Measurements from ENCODE around the gene OTOG.

OTOG gene

DNA sequence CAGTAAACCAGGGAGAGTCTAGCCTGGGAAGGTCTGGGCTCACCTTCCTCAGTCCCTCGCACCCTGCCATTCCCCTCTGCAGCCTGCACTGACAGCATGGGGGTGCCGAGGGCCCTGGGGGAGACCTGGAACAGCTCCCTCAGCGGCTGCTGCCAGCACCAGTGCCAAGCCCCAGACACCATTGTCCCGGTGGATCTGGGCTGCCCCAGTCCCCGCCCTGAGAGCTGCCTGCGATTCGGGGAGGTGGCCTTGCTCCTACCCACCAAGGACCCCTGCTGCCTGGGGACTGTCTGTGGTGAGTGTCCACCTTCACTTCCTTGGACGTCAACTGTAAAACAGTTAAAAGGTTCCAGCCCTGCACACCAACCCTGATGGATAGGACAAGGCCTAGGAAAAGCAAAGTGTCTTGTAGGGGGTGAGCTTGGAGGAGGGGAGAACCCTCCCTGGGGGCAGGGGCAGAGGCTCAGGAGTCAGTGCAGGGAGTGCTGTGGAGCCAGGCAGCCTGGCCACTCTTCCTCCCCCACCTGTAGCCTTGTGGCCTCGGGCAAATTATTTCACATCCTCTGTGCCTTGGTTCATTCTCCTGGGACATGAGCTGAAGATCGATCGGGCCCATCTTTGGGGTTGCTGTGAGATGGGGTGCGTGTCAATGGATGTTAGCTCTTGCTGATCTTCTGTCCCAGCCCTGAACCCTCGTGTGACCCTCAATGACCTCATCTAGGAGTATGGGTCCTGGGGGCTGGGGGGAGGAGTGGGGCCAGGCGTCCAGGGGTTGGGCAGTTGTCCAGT, 87.1 kb downstream of the OTOG start:
- Histone ChIP-seq H3K4me3 (no peak overlapping the region), H3K9ac (ENCODE audit: insufficient read length) (no peak overlapping the region), H3K9me3 (ENCODE audit: low read depth, low read length) (no peaks in the 10 kb centered on the region), H3K36me3 (ENCODE audit: insufficient read depth, low read length) (no peaks in the 10 kb centered on the region), H3K27ac (no peak overlapping the region)
- no peak for DNase-seq (ENCODE audit: low read depth, low spot score)
- TF ChIP-seq FOXP2 (optimal IDR thresholded peaks at IDR 0.05; ENCODE audit: control extremely low read depth, extremely low read length, insufficient read depth) (no peak), EZH2 (IDR thresholded peaks at IDR 0.05) (no peak), POLR2AphosphoS5 (IDR thresholded peaks at IDR 0.05; ENCODE audit: borderline replicate concordance, low read depth, low read length) (no peak)

DNA sequence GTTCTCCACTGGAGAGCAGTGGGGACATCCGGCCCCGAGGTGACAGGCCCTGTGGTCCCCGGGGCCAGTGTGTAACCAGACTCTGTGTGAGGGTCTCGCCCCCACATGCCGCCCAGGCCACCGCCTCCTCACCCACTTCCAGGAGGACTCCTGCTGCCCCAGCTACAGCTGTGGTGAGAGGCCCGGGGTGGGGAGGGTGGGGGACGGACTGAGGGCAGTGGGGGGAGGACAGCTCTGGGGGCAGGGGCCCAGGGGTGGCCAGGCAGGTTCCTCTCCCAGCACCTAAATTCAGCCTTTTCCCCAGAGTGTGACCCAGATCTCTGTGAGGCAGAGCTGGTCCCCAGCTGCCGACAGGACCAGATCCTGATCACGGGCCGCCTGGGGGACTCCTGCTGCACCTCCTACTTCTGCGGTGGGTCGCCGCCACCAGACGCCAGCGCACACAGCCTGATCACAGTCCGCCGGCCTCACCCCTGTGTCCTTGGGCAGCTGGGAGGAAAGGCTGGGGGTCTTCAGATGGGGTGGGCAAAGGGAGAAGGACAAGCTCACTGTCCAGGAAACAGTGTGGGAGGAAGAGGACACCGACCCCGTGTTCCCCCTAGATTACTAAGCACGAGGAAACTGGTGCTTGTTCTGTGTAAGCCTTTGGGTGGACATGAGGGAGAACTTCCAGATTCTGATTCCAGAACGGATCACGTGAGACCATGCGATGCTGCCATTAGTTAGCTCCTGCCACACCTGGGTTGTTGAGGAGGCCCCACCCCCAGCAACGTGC, 87.9 kb downstream of the OTOG start:
- H3K27ac ChIP-seq: no peak overlapping the region
- TF ChIP-seq POLR2AphosphoS5 (IDR thresholded peaks at IDR 0.05; ENCODE audit: borderline replicate concordance, low read depth, low read length): no peak
- TF ChIP-seq EZH2 (IDR thresholded peaks at IDR 0.05): no peak
- no peak for TF ChIP-seq FOXP2 (optimal IDR thresholded peaks at IDR 0.05; ENCODE audit: control extremely low read depth, extremely low read length, insufficient read depth)
- no peaks in the 10 kb centered on the region for H3K9me3 ChIP-seq (ENCODE audit: low read depth, low read length)
- DNase-seq (ENCODE audit: low read depth, low spot score): no peak
- no peak overlapping the region for H3K9ac ChIP-seq (ENCODE audit: insufficient read length)
- no peaks in the 10 kb centered on the region for H3K36me3 ChIP-seq (ENCODE audit: insufficient read depth, low read length)
- no peak overlapping the region for H3K4me3 ChIP-seq

DNA sequence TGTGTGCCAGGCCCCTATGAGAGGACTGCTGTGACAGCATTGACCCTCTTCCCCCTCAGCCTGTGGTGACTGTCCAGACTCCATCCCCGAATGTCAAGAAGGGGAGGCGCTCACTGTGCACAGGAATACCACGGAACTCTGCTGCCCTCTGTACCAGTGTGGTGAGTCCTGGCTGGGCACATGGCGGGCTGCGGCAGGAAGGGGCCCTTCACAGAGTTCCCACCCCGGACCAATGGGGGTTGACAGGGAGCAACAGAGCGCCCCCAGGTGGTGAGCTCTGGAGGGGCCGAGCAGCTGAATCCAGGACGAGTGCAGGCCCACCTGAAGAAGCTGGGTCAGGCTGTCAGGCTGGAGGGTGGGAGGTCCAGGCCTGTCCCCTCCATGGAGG, 88.5 kb downstream of the OTOG start:
- H3K9ac ChIP-seq (ENCODE audit: insufficient read length): no peak overlapping the region
- H3K4me3 ChIP-seq: no peak overlapping the region
- H3K9me3 ChIP-seq (ENCODE audit: low read depth, low read length): no peaks in the 10 kb centered on the region
- TF ChIP-seq FOXP2 (optimal IDR thresholded peaks at IDR 0.05; ENCODE audit: control extremely low read depth, extremely low read length, insufficient read depth) (no peak), EZH2 (IDR thresholded peaks at IDR 0.05) (no peak), POLR2AphosphoS5 (IDR thresholded peaks at IDR 0.05; ENCODE audit: borderline replicate concordance, low read depth, low read length) (no peak)
- no peaks in the 10 kb centered on the region for H3K36me3 ChIP-seq (ENCODE audit: insufficient read depth, low read length)
- no peak for DNase-seq (ENCODE audit: low read depth, low spot score)
- H3K27ac ChIP-seq: no peak overlapping the region

GRCh38 chr11:17636721-17637120, 89.7 kb downstream of the OTOG start:
- no peak for TF ChIP-seq EZH2 (IDR thresholded peaks at IDR 0.05)
- no peak for TF ChIP-seq POLR2AphosphoS5 (IDR thresholded peaks at IDR 0.05; ENCODE audit: borderline replicate concordance, low read depth, low read length)
- no peak for TF ChIP-seq FOXP2 (optimal IDR thresholded peaks at IDR 0.05; ENCODE audit: control extremely low read depth, extremely low read length, insufficient read depth)
- Histone ChIP-seq H3K36me3 (ENCODE audit: insufficient read depth, low read length) (no peaks in the 10 kb centered on the region), H3K9me3 (ENCODE audit: low read depth, low read length) (no peaks in the 10 kb centered on the region), H3K9ac (ENCODE audit: insufficient read length) (no peak overlapping the region), H3K27ac (no peak overlapping the region), H3K4me3 (no peak overlapping the region)
- DNase-seq (ENCODE audit: low read depth, low spot score): no peak

DNA sequence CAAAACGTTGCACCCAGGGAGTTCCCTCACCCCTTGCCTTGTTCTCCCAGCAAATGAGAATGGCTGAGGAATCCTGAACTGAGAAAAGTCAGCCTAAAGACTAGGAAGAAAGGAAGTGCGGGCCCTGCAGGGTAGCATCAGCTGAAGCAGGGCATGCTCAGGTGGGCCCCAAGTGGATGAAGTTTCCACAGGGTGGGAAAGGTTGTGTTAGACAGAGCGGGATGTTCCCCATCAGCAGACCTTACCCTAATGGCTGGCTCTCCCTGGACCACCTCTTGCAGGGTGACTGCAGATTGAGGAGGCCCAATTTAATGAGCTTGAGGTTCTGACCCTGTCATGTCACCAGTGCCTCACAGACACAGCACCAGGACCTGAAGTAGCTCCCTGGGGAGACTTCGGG, 90.8 kb downstream of the OTOG start:
- Histone ChIP-seq H3K36me3 (ENCODE audit: insufficient read depth, low read length) (no peaks in the 10 kb centered on the region), H3K4me3 (no peak overlapping the region), H3K9me3 (ENCODE audit: low read depth, low read length) (no peaks in the 10 kb centered on the region), H3K9ac (ENCODE audit: insufficient read length) (no peak overlapping the region), H3K27ac (no peak overlapping the region)
- DNase-seq (ENCODE audit: low read depth, low spot score): no peak
- TF ChIP-seq EZH2 (IDR thresholded peaks at IDR 0.05) (no peak), POLR2AphosphoS5 (IDR thresholded peaks at IDR 0.05; ENCODE audit: borderline replicate concordance, low read depth, low read length) (no peak), FOXP2 (optimal IDR thresholded peaks at IDR 0.05; ENCODE audit: control extremely low read depth, extremely low read length, insufficient read depth) (no peak)

GRCh38 chr11:17638311-17638710, 91.3 kb downstream of the OTOG start:
- no peak for TF ChIP-seq FOXP2 (optimal IDR thresholded peaks at IDR 0.05; ENCODE audit: control extremely low read depth, extremely low read length, insufficient read depth)
- TF ChIP-seq EZH2 (IDR thresholded peaks at IDR 0.05): no peak
- TF ChIP-seq POLR2AphosphoS5 (IDR thresholded peaks at IDR 0.05; ENCODE audit: borderline replicate concordance, low read depth, low read length): no peak
- Histone ChIP-seq H3K4me3 (no peak overlapping the region), H3K36me3 (ENCODE audit: insufficient read depth, low read length) (no peaks in the 10 kb centered on the region), H3K27ac (no peak overlapping the region), H3K9ac (ENCODE audit: insufficient read length) (no peak overlapping the region), H3K9me3 (ENCODE audit: low read depth, low read length) (no peaks in the 10 kb centered on the region)
- DNase-seq (ENCODE audit: low read depth, low spot score): no peak

- H3K36me3 ChIP-seq (ENCODE audit: insufficient read depth, low read length): no peaks in the 10 kb centered on the region
- H3K9me3 ChIP-seq (ENCODE audit: low read depth, low read length): no peaks in the 10 kb centered on the region
- TF ChIP-seq FOXP2 (optimal IDR thresholded peaks at IDR 0.05; ENCODE audit: control extremely low read depth, extremely low read length, insufficient read depth) (no peak), EZH2 (IDR thresholded peaks at IDR 0.05) (no peak), POLR2AphosphoS5 (IDR thresholded peaks at IDR 0.05; ENCODE audit: borderline replicate concordance, low read depth, low read length) (no peak)
- no peak for DNase-seq (ENCODE audit: low read depth, low spot score)
- no peak overlapping the region for H3K27ac ChIP-seq
- no peak overlapping the region for H3K4me3 ChIP-seq
- H3K9ac ChIP-seq (ENCODE audit: insufficient read length): no peak overlapping the region
Observed at GRCh38 chr11:17639091-17639490, 92.0 kb downstream of the OTOG start.

DNA sequence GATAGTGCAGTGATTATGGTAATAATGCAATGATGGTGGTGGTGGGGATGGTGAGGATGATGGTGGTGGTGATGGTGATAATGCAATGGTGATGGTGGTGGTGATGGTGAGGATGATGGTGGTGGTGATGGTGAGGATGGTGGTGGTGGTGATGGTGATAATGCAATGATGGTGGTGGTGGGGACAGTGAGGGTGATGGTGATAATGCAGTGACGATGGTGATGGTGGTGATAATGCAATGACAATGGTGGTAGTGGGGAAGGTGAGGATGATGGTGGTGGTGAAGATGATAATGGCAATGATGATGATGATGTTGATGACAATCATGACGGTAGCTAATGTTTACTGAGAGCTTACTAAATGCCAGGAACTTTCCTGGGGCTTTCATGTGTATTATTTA, 92.7 kb downstream of the OTOG start:
- Histone ChIP-seq H3K36me3 (ENCODE audit: insufficient read depth, low read length) (no peaks in the 10 kb centered on the region), H3K9ac (ENCODE audit: insufficient read length) (no peak overlapping the region), H3K9me3 (ENCODE audit: low read depth, low read length) (no peaks in the 10 kb centered on the region), H3K4me3 (no peak overlapping the region), H3K27ac (no peak overlapping the region)
- DNase-seq (ENCODE audit: low read depth, low spot score): no peak
- TF ChIP-seq FOXP2 (optimal IDR thresholded peaks at IDR 0.05; ENCODE audit: control extremely low read depth, extremely low read length, insufficient read depth) (no peak), POLR2AphosphoS5 (IDR thresholded peaks at IDR 0.05; ENCODE audit: borderline replicate concordance, low read depth, low read length) (no peak), EZH2 (IDR thresholded peaks at IDR 0.05) (no peak)
